ENCODE results near the gene VPS25.

- no peak for TF ChIP-seq POLR2A (IDR thresholded peaks at IDR 0.05)
- TF ChIP-seq CTCF (IDR thresholded peaks at IDR 0.05), result no peak
These were observed 5.7 kb upstream of the VPS25 start for GRCh38 chr17:42767512-42767911.
